Astrocyte of the hippocampus (primary cell): Measurements from ENCODE around the gene SIK3.

Experiments used
- DNase-seq: peaks from one replicate; pipeline ENCODE4 v3.0.0; 2011; ENCODE audit warnings: low read depth, low spot score

Gene SIK3

DNA sequence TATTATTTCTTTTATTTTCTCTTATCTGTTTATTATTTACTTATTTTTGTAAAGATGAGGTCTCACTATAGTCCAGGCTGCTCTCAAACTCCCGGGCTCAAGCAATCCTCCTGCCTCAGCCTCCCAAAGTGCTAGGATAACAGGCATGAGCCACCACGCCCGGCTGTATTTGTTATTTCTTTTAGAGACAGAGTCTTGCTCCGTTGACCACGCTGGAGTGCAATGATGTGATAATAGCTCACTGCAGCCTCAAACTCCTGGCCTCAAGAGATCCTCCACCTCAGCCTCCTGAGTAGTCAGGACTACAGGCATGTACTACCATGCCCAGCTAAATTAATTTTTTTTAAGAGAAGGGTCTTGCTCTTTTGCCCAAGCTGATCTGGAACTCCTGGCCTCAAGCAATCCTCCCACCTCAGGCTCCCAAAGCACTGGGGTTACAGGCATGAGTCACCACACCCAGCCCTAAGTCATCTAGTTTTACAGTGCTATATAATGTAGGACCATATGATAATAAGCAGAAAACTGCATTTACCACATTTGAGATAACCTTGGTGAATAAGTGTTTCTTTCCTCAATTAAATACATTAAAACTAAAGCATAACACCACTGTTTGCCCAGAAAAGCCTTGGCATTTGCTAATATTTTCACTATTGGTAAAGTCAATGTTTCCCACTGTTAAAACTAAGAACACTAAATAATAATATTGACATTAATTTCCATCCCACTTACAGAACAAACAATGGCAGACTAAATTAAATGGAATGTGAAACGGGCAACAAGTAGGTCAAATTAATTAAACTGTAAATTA, 127.5 kb downstream of the SIK3 start:
- no peak for DNase-seq

- no peak for DNase-seq
Observed at GRCh38 chr11:116969694-116970093, 128.5 kb downstream of the SIK3 start.

- peak; percentile 18 for DNase-seq
Observed at GRCh38 chr11:116964269-116964668, 134.0 kb downstream of the SIK3 start.

- no peak for DNase-seq
Observed at GRCh38 chr11:116963813-116964212, 134.4 kb downstream of the SIK3 start.

DNA sequence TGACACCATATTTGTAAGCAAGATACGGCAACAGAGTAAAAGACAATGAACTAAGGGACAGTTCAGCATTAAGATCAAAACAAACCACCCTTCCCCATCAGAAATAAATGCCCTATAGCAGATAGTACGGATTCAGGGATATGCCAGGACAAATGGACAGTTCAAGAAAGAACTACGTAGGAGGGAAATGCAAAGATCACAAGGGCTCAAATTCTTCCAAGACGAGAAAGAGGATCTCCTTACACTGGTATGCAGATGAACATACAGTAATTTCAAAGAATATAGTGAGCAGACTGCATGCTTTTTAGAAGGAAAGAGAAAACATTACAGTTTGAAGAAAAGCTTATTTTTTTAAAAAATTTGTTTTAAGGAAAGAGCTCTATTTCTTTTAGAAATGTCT, 136.1 kb downstream of the SIK3 start:
- DNase-seq = no peak

DNA sequence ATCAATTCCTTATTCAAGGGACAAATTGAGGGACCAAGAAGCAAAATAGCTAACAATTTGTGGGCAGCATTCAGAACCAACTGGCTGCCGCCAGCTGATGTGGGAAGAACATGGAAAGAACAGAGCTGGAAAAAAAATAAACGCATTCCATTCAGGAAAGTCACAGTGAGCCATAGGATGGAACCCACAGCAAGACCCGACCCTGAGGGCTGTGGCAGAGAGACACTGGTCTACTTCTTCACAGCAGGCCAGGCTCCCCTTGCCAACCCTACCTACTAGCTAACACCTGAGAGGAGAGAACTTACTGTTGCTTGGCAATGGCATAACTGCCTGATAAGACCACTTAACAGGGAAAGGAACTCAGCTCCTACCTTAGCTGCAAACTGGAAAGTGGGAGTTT, 137.3 kb downstream of the SIK3 start:
- peak; percentile 91 for DNase-seq

GRCh38 chr11:116958246-116958645, 140.0 kb downstream of the SIK3 start:
- no peak for DNase-seq

GRCh38 chr11:116955949-116956348, 142.3 kb downstream of the SIK3 start:
- no peak for DNase-seq

- DNase-seq = no peak
Observed at GRCh38 chr11:116955548-116955947, 142.7 kb downstream of the SIK3 start.

DNA sequence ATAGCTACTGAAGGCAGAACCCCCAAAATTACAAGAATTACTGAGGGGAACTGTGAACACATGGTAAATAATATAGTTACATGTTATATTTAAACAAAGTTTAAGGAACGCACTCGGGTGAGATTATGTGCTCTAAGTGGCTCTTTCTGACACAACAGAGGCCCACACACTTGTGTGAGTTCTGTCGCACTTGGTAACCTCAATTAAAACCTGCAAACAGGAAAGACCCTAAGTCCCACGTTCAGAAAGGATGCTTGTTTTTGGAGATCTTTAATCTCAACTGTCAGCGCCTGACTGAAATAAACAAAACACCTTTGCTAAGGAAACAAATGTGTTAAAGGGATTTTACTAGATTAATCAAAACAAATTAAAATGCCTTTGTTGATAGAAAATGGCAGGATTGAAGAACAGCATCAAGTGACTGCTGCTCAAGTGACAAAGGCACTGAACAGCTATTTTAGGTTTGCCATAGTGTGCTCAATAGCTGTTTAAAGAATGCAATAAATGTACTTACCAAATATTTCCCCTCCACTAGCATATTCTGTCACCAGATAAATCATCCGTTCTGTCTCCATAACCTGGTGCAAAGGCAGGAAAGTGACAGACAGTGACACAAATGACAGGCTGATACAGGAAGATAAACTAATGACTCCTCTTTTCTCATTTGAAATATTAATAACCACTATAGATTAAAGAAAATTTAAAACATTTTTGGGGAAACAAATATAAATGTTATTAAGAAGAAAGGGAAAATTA, 144.5 kb downstream of the SIK3 start:
- no peak for DNase-seq

DNA sequence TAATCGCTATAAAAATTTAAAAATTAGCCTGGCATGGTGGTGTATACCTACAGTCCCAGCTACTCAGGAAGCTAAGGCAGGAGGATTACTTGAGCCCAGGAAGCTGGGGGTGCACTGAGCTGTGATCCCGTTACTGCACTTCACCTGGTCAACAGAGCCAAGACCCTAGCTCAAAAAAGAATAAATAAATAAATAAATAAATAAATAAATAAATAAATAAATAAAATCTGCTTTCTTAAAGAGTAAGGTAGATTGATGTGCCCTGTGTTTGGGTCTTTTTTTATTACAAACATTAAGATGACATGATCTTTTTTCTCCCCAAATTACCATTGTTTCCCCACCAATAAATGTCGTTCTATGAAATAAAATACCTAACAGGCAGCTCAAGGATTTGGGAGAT, 146.5 kb downstream of the SIK3 start:
- no peak for DNase-seq

- no peak for DNase-seq
Observed at GRCh38 chr11:116950210-116950609, 148.0 kb downstream of the SIK3 start.

- DNase-seq = no peak
Observed at GRCh38 chr11:116948391-116948790, 149.8 kb downstream of the SIK3 start.

DNA sequence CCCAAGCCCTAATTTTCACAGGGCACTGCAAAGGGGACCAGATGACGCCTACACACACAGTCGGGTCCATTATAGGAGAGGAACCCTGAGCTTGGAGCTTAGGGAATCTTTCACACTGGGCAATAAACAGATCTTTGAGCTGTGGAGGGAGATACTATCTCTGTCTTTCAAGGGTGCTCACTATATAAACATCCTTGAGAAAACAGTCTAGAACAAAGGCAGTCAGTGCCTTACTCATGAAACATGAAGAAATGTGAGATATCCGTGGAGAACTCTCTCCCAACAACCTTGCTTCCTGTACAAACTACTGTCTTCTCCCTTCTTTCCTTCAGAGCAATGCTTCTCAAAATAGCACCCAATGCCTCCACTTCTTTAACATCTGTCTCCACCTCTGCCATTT, 151.8 kb downstream of the SIK3 start:
- DNase-seq = no peak

DNA sequence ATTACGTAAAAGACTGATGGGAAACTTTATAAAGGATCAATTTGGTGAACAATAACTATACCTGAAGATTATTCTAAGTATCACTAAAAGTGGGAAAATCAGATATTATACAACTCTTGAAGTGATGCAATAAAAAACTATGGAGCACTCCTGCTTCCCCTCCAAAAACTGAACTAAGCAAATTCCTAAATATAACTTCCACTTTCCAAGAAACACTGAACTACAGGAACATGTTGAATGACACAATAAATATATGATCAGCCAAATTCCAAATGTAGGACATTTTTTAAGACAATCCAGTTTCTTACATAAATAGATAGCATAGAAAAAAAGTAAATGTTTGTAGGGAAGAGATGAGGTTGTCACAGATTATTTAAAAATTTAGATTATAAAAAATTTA, 158.7 kb downstream of the SIK3 start:
- no peak for DNase-seq

DNA sequence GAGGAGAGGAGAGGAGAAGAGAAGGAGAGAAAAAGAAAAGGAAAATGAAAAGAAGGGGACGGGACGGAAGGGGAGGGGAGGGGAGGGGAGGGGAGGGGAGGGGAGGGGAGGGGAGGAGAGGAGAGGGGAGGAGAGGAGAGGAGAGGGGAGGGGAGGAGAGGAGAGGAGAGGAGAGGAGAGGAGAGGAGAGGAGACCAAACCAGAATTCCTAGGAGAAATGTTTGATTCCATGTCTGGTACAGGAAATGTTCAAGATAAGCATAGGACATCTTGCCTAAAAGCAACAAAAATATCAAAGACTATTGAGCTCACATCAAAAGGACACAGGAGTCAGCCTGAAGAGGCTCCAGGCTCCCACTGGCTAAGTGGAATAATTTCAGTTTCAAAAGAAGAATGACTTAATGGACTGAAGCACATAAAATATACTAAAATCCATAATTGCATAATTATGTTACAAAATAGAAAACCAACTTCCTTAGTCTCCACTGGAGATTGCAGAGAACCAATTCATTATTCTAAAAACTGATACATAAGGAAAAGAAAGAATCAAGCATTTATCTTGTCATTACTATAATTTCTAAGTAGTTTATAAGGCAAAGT, 159.7 kb downstream of the SIK3 start:
- no peak for DNase-seq

- DNase-seq = no peak
Observed at GRCh38 chr11:116936754-116937446, 161.3 kb downstream of the SIK3 start.

GRCh38 chr11:116935514-116935913, 162.7 kb downstream of the SIK3 start:
- no peak for DNase-seq

DNA sequence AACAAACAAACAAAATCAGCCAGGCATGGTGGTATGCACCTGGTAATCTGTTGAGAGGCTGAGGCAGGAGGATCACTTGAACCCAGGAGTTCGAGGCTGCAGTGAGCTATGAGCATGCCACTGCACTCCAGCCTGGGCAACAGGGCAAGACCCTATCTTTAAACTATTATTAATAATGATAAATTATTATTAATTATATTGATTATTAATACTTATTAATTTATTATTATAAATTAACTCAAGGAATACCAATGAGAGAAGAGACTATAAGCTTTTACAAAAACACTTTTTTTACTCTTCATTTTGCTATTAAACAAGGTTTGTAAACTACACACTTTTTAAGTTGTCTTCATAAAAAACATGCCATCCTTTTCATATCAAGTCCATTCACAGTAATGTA, 163.1 kb downstream of the SIK3 start:
- DNase-seq = no peak

GRCh38 chr11:116933961-116934360, 164.3 kb downstream of the SIK3 start:
- no peak for DNase-seq

GRCh38 chr11:116932181-116932580, 166.0 kb downstream of the SIK3 start:
- no peak for DNase-seq
